Stimulated activated CD4-positive, alpha-beta T cell treated with anti-CD3 and anti-CD28 coated beads, Interleukin-1b, Interleukin-23, amount 100 ng/mL, for 48 hours (primary cell): ENCODE data around the gene CDK5RAP3.
"Not testable (repeated sequence)": the region's sequence is repeated elsewhere in the genome, so short reads cannot be mapped to it uniquely, and the experiment has no call there.

Experiments used
- DNase-seq: peaks from one replicate; pipeline ENCODE4 v3.0.0-alpha.2; 2020

The CDK5RAP3 gene, protein sequence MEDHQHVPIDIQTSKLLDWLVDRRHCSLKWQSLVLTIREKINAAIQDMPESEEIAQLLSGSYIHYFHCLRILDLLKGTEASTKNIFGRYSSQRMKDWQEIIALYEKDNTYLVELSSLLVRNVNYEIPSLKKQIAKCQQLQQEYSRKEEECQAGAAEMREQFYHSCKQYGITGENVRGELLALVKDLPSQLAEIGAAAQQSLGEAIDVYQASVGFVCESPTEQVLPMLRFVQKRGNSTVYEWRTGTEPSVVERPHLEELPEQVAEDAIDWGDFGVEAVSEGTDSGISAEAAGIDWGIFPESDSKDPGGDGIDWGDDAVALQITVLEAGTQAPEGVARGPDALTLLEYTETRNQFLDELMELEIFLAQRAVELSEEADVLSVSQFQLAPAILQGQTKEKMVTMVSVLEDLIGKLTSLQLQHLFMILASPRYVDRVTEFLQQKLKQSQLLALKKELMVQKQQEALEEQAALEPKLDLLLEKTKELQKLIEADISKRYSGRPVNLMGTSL

DNA sequence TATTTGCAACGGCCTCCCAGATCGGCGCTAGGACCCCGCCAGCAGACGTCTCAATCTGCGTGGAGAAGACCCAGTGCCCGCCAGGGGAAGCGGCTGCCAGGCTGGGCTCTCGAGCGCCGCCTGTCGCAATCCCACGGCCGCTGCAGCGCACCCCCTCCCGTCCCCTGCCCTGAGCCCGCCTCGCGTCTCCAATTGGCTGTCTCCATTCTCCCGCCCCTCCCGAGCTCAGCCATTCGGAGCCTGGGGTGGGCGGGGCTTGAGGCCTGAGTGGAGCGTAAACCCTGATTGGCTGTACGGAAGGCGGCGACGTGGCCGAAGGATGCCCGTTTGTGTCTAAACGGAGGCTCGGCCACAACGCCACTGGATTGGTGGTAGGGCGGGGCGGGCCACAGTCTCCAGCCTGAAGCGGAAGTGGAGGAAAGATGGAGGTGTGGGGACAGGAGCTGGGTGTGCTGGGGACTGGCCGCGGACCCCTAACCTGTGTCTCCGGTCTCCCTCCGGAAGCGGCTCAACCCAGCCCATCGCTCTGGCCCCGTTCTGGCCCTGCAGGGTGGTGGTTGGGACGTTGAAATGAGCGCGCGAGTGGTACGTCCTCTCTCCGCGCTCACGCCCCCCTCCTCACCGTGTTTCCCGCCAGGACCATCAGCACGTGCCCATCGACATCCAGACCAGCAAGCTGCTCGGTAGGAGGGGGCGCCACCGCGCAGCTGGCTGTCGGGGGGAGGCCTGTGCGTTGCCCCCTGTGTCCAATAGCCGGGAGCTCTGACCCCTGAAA is at the start of gene CDK5RAP3:
Gene CDK5RAP3 (plus strand): TSS at position 389 of the 775 bp plus-strand sequence. CDS start 34 bp downstream, at position 423.
- DNase-seq = peak; percentile 100

DNA sequence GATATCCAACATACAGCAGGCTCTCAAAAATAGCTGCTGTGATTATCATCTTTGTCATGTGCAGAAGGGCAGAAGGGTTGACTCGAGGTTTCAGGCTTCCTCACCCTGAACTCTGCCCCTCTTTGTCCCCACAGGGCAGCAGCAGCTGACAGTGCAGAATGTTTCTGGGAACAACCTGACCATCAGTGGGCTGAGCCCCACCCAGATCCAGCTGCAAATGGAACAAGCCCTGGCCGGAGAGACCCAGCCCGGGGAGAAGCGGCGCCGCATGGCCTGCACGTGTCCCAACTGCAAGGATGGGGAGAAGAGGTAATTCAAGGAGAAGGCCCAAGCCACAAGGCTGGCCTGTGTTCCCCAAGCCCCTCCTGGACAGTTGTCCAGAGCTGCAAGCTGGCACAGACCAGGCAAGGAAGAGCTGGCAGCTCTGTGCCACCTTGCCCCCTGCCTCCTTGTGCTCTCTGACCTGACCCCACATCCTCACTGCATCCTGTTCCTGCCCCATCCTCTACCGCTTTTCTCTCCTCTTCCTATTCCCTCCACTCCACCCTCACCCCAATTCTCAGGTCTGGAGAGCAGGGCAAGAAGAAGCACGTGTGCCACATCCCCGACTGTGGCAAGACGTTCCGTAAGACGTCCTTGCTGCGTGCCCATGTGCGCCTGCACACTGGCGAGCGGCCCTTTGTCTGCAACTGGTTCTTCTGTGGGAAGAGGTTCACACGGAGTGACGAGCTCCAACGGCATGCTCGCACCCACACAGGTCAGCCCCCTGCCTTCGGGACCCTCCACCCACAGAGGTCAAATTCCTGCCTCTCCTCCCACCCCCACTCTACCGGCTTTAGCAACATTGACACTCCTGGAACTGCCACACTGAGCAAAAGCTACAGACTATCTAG is 45.9 kb upstream of the CDK5RAP3 start:
- no peak for DNase-seq

DNA sequence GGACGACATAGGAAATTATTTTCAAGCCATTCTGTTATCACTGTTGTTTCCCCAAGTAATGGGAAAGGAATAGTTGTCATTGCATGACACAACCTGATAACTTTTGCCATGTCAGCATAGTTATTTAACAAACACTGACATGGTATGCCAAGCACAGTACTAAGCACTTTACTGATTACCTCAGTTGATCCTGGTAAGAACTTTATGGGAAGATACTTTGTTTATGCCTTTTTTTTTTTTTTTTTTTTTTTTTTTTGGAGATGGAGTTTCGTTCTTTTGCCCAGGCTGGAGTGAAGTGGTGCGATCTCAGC is 45.3 kb upstream of the CDK5RAP3 start:
- no peak for DNase-seq

DNA sequence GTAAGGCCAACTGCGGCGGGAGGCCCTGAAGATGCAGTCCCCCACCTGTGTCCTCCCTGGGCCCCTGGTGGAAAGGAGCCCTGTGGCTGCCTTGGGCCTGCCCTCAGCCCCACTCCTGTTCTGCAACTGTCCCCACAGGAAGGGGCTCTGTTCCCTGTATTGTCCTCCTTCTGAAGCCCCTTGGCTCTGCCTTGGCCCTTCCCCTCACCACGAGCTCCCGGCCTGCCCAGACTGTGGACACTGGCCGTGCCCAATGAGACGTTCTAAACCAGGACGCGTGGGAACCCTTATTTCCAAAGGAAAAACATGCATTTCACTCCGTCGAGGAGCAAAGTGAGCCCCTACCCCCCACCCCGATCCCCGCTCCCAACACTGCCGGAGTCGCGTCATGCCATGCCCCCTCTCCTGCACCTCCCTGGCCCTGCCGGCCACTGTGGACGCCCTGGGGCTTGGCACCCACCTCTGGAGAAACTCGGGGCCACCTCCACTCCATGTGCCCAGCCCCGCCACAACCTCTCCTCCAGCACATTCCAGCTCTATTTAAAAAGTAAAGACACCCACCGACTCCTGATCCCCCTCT is 43.0 kb upstream of the CDK5RAP3 start:
- no peak for DNase-seq

DNA sequence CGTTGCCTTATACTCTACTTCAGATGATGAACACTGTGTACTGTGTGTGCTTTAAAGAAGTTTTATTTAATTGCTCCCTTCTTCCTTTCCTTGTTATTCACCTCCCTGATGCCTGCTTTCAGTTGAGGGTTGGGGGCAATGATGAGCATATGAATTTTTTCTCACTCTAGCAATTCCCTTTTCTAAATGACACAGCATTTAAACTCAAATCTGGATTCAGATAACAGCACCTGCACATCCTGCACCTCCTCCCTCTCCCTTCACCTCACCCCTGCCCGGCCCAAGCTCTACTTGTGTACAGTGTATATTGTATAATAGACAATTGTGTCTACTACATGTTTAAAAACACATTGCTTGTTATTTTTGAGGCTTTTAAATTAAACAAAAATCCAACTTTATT is 42.5 kb upstream of the CDK5RAP3 start:
- DNase-seq = no peak

DNA sequence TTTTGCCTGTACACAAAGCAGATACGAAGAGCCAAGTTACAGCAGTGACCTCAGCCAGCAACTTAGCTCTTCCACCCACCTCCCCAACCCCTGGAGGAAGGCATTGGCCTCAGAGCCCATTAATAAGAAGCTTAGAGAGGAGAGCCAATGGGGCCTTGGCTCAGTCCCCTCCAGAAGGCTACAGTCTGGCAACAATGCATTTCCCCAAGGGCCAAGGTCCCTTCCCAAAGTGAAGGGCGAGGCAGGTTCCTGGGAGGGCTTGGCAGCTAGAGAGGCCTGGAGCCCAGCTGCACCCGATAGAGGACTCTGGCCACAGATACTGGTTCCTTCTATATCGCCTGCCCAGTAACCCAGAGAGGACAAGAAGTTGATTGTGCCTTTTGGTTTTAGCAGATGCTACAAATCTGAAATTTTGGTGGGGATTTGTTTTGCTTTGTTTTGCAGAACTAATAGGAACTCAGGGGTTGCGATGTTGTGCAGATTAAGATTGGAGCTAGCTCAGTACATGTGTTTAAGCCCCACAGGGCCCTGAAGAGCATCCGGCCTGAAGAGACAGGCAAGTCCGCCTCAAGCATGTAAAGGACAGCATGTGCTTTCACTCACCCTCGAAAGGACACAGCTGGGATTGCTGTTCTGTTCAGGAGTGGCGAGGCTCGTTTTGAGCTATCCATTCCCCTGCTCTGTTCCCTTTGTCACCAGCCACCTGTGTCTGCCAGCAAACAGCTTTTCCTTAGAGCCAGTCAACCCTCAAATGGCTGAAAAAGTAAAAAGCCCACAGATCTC is 41.5 kb upstream of the CDK5RAP3 start:
- no peak for DNase-seq

DNA sequence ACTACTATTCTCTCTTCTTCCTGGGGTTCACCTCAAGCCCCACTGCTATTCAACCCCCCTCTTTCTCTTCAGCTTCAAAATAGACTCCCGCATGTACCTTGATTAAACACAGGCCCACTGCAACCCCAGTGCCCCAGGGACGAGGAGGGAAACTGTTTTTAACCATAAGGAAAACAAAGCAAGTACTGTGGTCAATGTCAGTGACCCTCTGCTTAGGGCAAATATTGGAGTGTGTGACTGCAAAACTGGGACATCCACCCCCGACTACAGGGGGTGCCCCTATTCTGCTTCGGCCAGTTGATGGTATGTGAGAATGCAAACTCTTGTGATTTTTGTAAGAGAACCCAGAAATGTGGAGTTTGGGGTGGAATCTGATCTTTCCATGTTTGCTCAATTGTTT is 39.1 kb upstream of the CDK5RAP3 start:
- DNase-seq = no peak

DNA sequence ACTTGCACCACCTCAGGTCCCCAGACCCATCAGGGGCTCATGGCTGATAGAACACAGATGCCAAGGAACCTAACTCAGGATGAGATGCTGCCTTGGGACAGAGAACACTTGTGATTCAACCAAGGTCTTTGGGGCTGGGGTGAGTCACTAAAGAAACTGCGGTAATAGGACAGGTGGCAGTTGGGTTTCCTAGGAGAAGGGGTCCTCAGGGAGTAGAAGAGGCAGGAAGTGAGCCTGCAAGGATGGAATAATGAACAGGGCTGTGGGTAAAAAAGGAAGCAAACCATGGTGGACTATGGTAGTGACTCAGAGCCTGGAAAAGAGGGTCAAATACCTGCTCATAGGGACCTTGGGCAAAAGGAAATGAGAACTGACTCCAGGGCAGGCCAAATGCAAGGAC is 36.1 kb upstream of the CDK5RAP3 start:
- DNase-seq = no peak

DNA sequence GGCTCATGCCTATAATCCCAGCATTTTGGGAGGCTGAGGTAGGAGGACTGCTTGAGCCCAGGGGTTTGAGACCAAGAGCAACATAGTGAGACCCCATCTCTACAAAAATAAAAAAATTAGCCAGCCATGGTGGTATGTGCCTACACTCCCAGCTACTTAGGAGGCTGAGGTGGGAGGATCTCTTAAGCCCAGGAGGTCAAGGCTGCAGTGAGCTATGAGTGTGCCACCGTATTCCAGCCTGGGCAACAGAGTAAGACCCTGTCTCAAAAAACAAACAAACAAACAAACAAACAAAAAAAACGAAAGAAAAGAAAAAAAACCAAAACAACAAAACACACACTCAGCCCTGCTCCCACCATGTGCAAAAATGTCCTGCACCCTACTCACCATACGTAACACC is 35.4 kb upstream of the CDK5RAP3 start:
- DNase-seq = not testable (repeated sequence)

DNA sequence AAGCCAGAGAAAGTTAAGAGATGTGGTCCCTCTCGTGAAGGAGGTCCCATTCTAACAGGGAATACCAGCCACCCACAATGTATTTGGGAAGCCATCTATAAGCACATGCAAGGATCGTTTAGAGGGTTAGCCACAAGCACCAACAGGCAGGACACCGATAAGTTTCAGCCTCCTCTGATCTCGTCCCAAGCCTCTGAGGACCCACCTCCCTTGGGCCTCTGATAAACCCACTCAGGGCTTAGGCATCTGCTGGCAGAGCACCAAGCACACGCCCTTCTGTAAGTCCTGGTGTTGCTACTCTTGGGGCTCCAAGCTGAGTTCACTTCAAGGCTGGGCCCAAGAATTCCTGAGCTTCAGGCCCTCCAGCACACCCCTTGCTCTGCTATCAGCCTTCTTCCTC is 35.0 kb upstream of the CDK5RAP3 start:
- DNase-seq = no peak

DNA sequence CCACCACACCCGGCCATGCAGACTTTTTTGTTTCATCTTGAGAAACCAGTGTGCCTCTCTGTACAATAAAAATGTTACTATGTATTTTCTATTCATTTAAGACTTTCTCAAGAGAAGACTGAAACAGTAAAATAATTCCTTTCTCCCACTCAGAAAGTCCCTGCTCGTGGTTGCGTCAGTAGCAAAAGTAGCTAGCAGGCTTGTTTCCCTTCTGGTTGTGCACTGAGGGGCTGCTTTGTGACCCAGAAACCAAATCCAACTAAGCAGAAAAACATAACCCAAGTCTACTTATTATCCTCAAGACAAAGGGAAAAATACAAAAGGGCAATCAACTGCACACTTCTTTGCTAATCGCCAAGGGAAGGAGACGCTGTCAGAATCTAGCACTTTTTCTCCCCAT is 33.0 kb upstream of the CDK5RAP3 start:
- peak; percentile 16 for DNase-seq

DNA sequence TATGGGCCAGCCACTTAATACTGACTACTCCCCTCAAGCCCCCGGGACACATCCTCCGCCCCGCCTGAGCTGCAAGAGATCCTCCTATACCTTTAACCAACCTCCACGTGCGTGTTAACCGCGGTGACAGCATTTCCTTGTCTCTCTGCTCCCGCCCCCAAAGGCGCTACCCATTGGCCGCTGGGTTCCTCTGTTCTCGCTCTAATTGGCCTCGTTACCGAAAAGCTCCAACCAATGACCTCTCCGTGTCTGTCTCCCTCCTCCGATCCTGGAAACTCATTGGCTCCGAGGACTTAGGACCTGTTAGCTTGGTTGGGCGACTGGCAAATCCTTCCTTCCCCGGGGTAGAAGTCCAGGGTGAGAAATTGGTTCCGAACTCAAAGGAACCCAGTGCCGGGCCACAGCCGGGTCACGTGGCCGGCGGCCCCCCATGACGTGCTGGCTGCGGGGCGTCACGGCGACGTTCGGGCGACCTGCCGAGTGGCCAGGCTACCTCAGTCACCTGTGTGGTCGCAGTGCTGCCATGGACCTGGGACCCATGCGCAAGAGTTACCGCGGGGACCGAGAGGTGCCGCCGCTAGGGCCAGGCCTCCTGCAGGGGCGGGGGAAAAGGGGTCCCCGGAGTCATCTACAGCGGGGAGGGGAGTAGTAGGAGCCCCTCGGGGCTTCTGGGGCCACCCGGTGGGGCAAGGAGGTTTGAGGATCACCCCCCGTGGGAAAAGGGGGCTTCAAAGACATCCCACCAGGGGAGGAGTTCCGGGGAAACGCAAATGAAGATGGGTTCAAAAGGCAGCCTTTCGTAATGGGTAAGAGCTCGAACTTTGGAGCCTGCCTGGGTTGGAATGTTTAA is 29.4 kb upstream of the CDK5RAP3 start, which contains the start of gene PNPO:
Gene PNPO (plus strand): TSS at position 326 of the 850 bp plus-strand sequence. CDS start 105 bp downstream, at position 431.
- DNase-seq = peak; percentile 97

DNA sequence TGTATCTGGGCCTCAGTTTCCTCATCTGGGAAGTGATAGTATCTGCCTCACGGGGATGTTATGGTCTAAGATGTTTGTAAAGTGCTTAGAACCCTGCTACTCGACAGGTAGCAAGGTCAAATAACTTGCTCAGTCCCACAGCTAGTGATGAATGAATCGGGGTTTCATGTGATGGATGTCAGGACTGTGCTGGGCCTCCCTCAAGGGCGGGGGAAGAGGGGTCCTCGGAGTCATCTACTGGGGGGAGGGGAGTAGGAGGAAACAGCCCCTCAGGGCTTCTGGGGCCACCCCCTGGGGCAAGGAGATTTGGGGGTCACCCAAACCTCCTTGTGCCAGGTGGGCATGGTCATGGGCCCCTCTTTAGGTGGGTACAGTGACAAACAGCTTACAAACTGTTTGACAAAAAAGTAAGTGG is 28.8 kb upstream of the CDK5RAP3 start:
- peak; percentile 19 for DNase-seq

DNA sequence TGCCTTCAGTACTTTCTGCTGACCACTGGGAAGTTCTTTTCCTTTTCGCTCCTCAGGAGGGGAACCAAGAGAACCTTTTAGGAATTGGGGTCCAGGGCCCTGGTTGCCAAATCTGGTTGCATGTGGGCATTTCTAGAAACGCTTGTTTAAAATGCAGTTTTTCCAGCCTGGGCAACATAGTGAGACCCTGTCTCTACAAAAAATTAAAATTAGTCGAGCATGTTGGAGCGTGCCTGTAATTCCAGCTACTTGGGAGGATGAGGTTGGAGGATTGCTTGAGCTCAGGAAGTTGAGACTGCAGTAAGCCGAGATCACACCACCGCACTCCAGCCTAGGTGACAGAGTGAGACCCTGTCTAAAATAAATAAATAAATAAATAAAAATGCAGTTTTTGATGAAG is 28.3 kb upstream of the CDK5RAP3 start:
- no peak for DNase-seq

DNA sequence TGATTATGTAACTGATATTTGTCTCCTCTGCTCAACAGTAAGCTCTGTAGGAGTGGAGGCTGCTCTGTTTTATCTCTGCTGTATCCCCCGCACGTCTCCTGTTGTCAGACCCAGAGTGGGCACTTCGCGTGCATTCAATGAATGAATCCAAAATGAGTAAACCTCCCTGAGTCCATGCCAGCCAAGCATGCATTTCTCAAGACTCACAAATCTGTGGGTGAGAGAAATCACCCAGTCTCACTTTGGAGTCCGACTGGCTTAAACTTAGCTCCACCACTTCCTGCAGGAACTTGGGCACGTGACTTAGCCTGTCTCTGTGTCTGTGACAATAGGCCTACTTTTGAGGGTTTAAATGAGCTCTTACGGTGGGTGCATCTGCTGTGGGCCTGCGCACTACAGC is 25.8 kb upstream of the CDK5RAP3 start:
- DNase-seq = no peak

DNA sequence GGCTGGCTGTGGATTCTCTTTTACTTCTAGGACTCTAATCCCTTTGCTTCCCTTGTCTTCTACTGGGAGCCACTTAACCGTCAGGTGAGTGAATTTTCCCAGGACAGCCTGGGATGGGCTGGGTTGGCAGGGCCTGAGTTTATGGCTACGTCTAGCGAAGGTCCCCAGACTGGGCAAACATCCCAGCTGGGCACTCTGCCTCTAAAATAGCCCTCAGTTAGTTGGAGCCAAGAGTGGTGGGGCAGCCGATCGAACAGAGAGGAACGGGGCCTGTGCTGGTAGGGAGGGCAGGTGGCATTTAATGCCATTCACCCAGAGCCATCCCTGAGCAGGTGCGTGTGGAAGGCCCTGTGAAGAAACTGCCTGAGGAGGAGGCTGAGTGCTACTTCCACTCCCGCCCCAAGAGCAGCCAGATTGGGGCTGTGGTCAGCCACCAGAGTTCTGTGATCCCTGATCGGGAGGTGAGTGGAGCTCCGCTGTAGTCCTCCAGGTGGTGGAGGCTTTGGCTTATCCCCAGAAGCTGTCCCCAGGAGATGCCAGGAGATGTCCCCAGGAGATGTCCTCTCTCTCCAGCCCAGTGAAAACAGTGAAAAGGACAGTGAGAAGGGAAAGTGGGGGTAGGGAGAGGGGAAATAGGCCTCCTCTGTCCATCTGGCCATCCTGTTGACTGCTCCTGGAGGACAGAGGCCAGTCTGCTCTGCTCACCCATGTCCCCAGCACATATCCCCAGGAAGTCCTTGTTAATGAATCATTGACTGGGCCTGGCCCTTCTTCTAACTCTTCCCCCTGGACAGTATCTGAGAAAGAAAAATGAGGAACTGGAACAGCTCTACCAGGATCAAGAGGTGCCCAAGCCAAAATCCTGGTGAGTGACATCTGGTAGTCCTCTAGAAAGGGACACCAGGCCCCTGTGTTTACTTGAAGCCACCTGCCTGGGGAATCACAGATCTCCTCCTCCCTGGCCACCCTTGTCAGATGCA is 25.1 kb upstream of the CDK5RAP3 start:
- no peak for DNase-seq

DNA sequence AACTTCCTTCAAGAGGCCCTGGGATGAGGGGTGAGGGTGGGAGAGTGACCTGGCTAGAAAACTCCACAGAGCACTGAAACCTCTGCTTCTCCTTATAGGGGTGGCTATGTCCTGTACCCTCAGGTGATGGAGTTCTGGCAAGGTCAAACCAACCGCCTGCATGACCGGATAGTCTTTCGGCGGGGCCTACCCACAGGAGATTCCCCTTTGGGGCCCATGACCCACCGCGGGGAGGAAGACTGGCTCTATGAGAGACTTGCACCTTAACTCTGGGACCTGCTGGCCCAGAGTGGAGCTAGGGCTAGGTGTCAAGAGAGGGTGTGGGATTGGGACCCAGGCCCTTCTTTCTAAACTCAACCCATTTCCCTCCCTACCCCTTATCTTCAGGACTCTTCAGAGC is 24.4 kb upstream of the CDK5RAP3 start:
- DNase-seq = no peak

DNA sequence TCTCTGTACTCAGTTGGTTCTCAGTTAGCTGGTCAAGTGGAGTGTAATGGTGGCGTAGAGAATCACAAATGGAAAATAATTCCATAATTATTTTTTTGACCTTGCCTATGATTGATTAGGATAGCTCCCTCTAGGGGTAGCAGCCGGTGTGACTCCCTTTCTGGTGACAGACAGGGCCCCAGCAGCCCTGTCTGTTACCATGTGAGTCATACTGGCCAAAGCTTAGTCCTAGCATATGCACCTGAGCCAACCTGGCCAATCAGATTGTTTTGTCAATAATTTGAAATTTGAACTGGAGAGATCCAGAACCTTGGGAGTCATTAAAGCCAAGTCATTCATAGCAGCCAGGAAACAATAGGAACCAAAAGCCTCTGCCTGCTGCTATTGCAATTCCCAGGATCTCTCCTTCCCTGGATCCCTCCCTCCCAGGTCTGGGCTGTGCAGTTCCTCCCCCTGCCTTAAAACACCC is 23.9 kb upstream of the CDK5RAP3 start:
- peak; percentile 81 for DNase-seq

DNA sequence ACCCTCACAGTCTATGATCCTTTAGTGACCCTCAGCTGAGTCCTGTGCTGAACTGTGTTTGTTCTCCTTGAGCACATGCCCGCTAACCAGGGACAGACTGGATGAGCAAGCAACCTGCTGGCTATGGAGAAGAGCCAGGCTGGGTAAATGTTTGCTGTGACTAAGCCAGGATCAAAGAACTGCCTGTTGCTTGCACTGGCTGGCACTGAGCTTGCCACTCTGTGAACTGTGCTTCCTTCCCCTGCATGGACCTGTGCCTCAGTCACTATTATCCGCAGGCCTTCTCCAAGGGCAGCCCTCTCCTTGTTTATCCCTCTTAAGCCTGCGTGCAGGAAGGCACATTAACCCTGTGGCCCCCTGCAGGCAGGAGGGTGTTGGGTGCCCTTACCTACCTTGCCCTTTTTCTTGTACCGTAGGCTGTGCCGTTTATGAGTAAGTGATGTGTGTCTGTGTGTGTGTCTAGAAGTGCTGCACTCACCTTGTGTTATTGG is 22.2 kb upstream of the CDK5RAP3 start:
- no peak for DNase-seq
